Measurements from ENCODE around the gene DMKN.
"Not testable (repeated sequence)": the region's sequence is repeated elsewhere in the genome, so short reads cannot be mapped to it uniquely, and the experiment has no call there.

DMKN gene

DNA sequence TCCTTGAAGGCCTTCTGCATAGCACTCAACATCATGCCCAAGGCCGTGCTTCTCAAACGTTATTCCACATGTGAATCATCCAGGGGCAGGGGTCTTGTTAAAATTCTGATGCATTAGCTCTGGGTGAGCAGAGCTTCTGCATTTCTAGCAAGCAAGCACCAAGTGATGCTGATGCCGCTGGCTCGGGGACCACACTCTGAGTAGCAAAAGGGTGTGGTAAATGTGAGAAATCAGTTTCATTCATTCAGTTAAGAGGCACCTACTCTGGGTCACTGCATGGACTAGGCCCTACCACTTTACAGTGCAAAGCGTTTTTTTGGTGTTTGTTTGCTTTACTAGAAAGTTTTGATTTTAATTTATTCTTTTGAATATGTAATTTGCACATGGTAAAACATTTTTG is 30.4 kb downstream of the DMKN start:
- H2BK15ac ChIP-seq (ENCODE audit: low read depth, poor library complexity, severe bottlenecking), result no peak overlapping the region
- no peak overlapping the region for H2BK120ac ChIP-seq (ENCODE audit: low read depth, low read length)
- no peak overlapping the region for H3K27ac ChIP-seq (ENCODE audit: low read length, poor library complexity, severe bottlenecking)
- no peaks in the 10 kb centered on the region for H3K9me3 ChIP-seq (ENCODE audit: control insufficient read depth, low read length)
- no peak overlapping the region for H3K18ac ChIP-seq (ENCODE audit: low read depth in 1 of 2, low read length in 2 of 2)
- no peak overlapping the region for H4K8ac ChIP-seq (ENCODE audit: low read length)
- H3K4me3 ChIP-seq (ENCODE audit: insufficient read depth in 1 of 2, low read depth in 1 of 2, low read length in 2 of 2), result no peak overlapping the region
- no peak overlapping the region for H3K4me2 ChIP-seq (ENCODE audit: low read length, poor library complexity, severe bottlenecking)
- H4K91ac ChIP-seq (ENCODE audit: low read length), result no peak overlapping the region
- H3K79me1 ChIP-seq (replicated peaks; ENCODE audit: low read length, poor library complexity, severe bottlenecking), result no peaks in the 10 kb centered on the region
- H2AFZ ChIP-seq (ENCODE audit: low read depth, low read length), result no peak overlapping the region
- H2AK5ac ChIP-seq (ENCODE audit: low read length, severe bottlenecking), result no peak overlapping the region
- no peak overlapping the region for H3K4ac ChIP-seq (ENCODE audit: low read depth in 1 of 2, low read length in 2 of 2)
- no peak overlapping the region for H3K9ac ChIP-seq (ENCODE audit: low read length)
- peaks cover 4 to 44% of the 10 kb centered on the region in 2 experiments for H3K27me3 ChIP-seq (ENCODE audit: control insufficient read depth in 1 of 2, insufficient read depth in 1 of 2, low read length in 2 of 2)
- WGBS, result 75% methylated on average over 4 of the region's 5 CpGs
- H3K36me3 ChIP-seq (ENCODE audit: control insufficient read depth in 1 of 2, insufficient read depth in 2 of 2, low read depth in 1 of 2, low read length in 2 of 2), result no peaks in the 10 kb centered on the region
- no peak overlapping the region for H3K14ac ChIP-seq (ENCODE audit: low read length in 2 of 2)
- no peak overlapping the region for H2BK12ac ChIP-seq (ENCODE audit: low read length in 2 of 2)
- no peak overlapping the region for H2BK5ac ChIP-seq (ENCODE audit: low read depth, low read length, poor library complexity, severe bottlenecking)
- DNase-seq, result no peak
- H3K4me1 ChIP-seq (ENCODE audit: control insufficient read depth, insufficient read depth, low read depth, low read length), result no peaks in the 10 kb centered on the region
- H3K23ac ChIP-seq (ENCODE audit: low read length in 2 of 2), result no peak overlapping the region

DNA sequence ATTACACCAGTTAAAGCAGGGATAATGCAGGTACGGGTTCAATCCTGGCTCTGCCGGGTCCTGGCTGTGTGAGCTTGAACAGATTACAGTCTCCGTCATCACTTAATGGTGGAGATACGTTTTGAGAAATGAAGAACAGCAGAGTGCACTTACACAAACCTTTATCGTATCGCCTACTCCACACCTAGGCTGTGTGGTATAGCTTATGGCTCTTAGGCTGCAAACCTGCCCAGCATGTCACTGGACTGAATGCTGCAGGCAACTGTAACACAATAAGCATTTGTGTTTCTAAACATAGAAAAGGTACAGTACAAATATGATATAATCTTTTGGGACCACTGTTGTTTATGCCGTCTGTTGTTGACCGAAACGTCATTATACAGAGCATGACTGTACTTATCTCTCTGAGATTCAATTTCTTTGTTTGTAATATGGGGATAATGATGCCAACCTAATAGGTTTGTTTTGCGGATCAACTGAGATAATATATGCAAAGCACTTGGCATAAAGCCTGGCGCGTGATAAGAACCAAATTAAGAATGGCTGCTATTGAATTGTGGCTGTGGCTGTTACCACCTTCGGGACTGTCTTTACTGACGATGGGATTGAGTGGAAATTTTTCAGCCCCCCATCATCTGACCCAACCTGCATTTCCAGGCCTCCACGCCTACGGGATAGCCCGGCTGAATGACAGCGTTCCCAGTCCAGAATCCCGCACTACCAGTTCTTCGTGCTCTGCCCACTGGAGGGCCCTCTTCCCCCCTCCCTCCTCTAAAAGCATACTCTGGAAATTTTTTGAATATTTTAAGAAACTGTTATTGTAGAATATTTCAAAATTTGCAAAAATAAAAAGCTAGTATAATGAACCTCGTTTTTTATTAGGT is 34.4 kb downstream of the DMKN start:
- DNase-seq, result no peak
- Histone ChIP-seq H3K9me3 (ENCODE audit: control insufficient read depth, low read length) (no peaks in the 10 kb centered on the region), H3K4me2 (ENCODE audit: low read length, poor library complexity, severe bottlenecking) (no peak overlapping the region), H2BK12ac (ENCODE audit: low read length in 2 of 2) (no peak overlapping the region), H4K8ac (ENCODE audit: low read length) (no peak overlapping the region), H3K79me1 (replicated peaks; ENCODE audit: low read length, poor library complexity, severe bottlenecking) (no peaks in the 10 kb centered on the region), H2AK5ac (ENCODE audit: low read length, severe bottlenecking) (no peak overlapping the region), H3K36me3 (ENCODE audit: control insufficient read depth in 1 of 2, insufficient read depth in 2 of 2, low read depth in 1 of 2, low read length in 2 of 2) (no peaks in the 10 kb centered on the region), H3K18ac (ENCODE audit: low read depth in 1 of 2, low read length in 2 of 2) (no peak overlapping the region), H4K91ac (ENCODE audit: low read length) (no peak overlapping the region), H3K27me3 (ENCODE audit: control insufficient read depth in 1 of 2, insufficient read depth in 1 of 2, low read length in 2 of 2) (peaks cover 0 to 29% of the 10 kb centered on the region in 2 experiments), H3K4me3 (ENCODE audit: insufficient read depth in 1 of 2, low read depth in 1 of 2, low read length in 2 of 2) (no peak overlapping the region), H2BK5ac (ENCODE audit: low read depth, low read length, poor library complexity, severe bottlenecking) (no peak overlapping the region), H2BK120ac (ENCODE audit: low read depth, low read length) (no peak overlapping the region), H3K4me1 (ENCODE audit: control insufficient read depth, insufficient read depth, low read depth, low read length) (no peaks in the 10 kb centered on the region), H3K14ac (ENCODE audit: low read length in 2 of 2) (no peak overlapping the region), H2BK15ac (ENCODE audit: low read depth, poor library complexity, severe bottlenecking) (no peak overlapping the region), H2AFZ (ENCODE audit: low read depth, low read length) (no peak overlapping the region), H3K27ac (ENCODE audit: low read length, poor library complexity, severe bottlenecking) (no peak overlapping the region), H3K9ac (ENCODE audit: low read length) (no peak overlapping the region), H3K4ac (ENCODE audit: low read depth in 1 of 2, low read length in 2 of 2) (no peak overlapping the region), H3K23ac (ENCODE audit: low read length in 2 of 2) (no peak overlapping the region)
- 93% methylated on average over 20 of the region's 21 CpGs for WGBS

DNA sequence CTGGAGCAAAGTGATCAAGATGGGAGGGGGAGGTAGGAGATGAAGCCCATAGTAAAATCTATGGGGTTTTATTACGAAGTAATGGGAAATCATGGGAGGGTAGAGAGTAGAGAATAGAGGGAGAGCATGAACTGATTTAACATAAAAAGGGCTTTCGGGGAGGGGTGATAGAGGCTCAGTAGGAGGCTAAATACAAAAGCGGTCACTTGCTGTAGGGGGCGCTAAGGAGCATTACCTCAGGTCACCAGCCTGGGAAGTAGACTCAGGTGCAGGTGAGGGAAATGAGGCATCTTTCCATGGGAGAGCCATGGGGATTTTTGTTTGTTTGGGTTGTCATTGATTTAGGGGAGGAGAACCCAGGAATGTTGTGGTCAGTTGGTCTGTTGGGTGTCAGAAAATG is 37.3 kb downstream of the DMKN start:
- no peak overlapping the region for H2AK5ac ChIP-seq (ENCODE audit: low read length, severe bottlenecking)
- H2AFZ ChIP-seq (ENCODE audit: low read depth, low read length), result no peak overlapping the region
- no peaks in the 10 kb centered on the region for H3K9me3 ChIP-seq (ENCODE audit: control insufficient read depth, low read length)
- DNase-seq, result no peak
- H3K36me3 ChIP-seq (ENCODE audit: control insufficient read depth in 1 of 2, insufficient read depth in 2 of 2, low read depth in 1 of 2, low read length in 2 of 2), result no peaks in the 10 kb centered on the region
- no peak overlapping the region for H3K27ac ChIP-seq (ENCODE audit: low read length, poor library complexity, severe bottlenecking)
- no peak overlapping the region for H3K4me2 ChIP-seq (ENCODE audit: low read length, poor library complexity, severe bottlenecking)
- H2BK12ac ChIP-seq (ENCODE audit: low read length in 2 of 2), result no peak overlapping the region
- H3K14ac ChIP-seq (ENCODE audit: low read length in 2 of 2), result no peak overlapping the region
- H4K91ac ChIP-seq (ENCODE audit: low read length), result no peak overlapping the region
- H3K23ac ChIP-seq (ENCODE audit: low read length in 2 of 2), result no peak overlapping the region
- WGBS, result 38% methylated on average over 4 of the region's 4 CpGs
- no peak overlapping the region for H2BK5ac ChIP-seq (ENCODE audit: low read depth, low read length, poor library complexity, severe bottlenecking)
- H3K79me1 ChIP-seq (replicated peaks; ENCODE audit: low read length, poor library complexity, severe bottlenecking), result no peaks in the 10 kb centered on the region
- H2BK120ac ChIP-seq (ENCODE audit: low read depth, low read length), result no peak overlapping the region
- no peak overlapping the region for H4K8ac ChIP-seq (ENCODE audit: low read length)
- H2BK15ac ChIP-seq (ENCODE audit: low read depth, poor library complexity, severe bottlenecking), result peak overlapping the region; percentile 67
- no peak overlapping the region for H3K4ac ChIP-seq (ENCODE audit: low read depth in 1 of 2, low read length in 2 of 2)
- no peak overlapping the region for H3K9ac ChIP-seq (ENCODE audit: low read length)
- H3K4me1 ChIP-seq (ENCODE audit: control insufficient read depth, insufficient read depth, low read depth, low read length), result no peaks in the 10 kb centered on the region
- H3K27me3 ChIP-seq (ENCODE audit: control insufficient read depth in 1 of 2, insufficient read depth in 1 of 2, low read length in 2 of 2), result peaks cover 0 to 30% of the 10 kb centered on the region in 2 experiments
- no peak overlapping the region for H3K4me3 ChIP-seq (ENCODE audit: insufficient read depth in 1 of 2, low read depth in 1 of 2, low read length in 2 of 2)
- H3K18ac ChIP-seq (ENCODE audit: low read depth in 1 of 2, low read length in 2 of 2), result no peak overlapping the region

DNA sequence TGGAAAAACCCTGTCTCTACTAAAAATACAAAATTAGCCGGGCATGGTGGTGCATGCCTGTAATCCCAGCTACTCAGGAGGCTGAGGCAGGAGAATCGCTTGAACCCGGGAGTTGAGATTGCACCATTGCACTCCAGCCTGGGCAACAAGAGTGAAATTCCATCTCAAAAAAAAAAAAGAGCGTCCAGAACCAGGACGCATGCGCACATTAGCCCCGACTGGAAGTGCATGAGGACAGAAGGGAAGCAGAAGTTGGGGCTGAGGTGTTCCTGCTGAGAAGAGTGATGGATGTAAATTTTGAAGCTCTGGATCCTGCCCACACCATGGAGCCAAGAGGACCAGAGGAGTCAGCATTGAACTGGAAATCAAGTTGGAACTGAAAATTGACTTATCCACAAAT is 38.9 kb downstream of the DMKN start:
- not testable (repeated sequence) for H2BK5ac ChIP-seq (ENCODE audit: low read depth, low read length, poor library complexity, severe bottlenecking); H3K27ac ChIP-seq (ENCODE audit: low read length, poor library complexity, severe bottlenecking); H3K4ac ChIP-seq (ENCODE audit: low read depth in 1 of 2, low read length in 2 of 2); H3K9me3 ChIP-seq (ENCODE audit: control insufficient read depth, low read length); H4K8ac ChIP-seq (ENCODE audit: low read length); H3K14ac ChIP-seq (ENCODE audit: low read length in 2 of 2); H3K23ac ChIP-seq (ENCODE audit: low read length in 2 of 2); H3K4me1 ChIP-seq (ENCODE audit: control insufficient read depth, insufficient read depth, low read depth, low read length); H2BK12ac ChIP-seq (ENCODE audit: low read length in 2 of 2); H4K91ac ChIP-seq (ENCODE audit: low read length); H3K36me3 ChIP-seq (ENCODE audit: control insufficient read depth in 1 of 2, insufficient read depth in 2 of 2, low read depth in 1 of 2, low read length in 2 of 2); H3K9ac ChIP-seq (ENCODE audit: low read length); H3K79me1 ChIP-seq (replicated peaks; ENCODE audit: low read length, poor library complexity, severe bottlenecking); H2BK15ac ChIP-seq (ENCODE audit: low read depth, poor library complexity, severe bottlenecking); H2BK120ac ChIP-seq (ENCODE audit: low read depth, low read length); H2AFZ ChIP-seq (ENCODE audit: low read depth, low read length); H2AK5ac ChIP-seq (ENCODE audit: low read length, severe bottlenecking); H3K18ac ChIP-seq (ENCODE audit: low read depth in 1 of 2, low read length in 2 of 2); H3K4me2 ChIP-seq (ENCODE audit: low read length, poor library complexity, severe bottlenecking); H3K4me3 ChIP-seq (ENCODE audit: insufficient read depth in 1 of 2, low read depth in 1 of 2, low read length in 2 of 2); DNase-seq
- H3K27me3 ChIP-seq (ENCODE audit: control insufficient read depth in 1 of 2, insufficient read depth in 1 of 2, low read length in 2 of 2), result peaks cover 0 to 26% of the 10 kb centered on the region in 2 experiments
- 94% methylated on average over 7 of the region's 7 CpGs for WGBS
